ENCODE data around the gene IL16.
A peak's percentile ranks its signal among the peaks of the same experiment; 100 is the strongest.
"Not testable (repeated sequence)": the region's sequence is repeated elsewhere in the genome, so short reads cannot be mapped to it uniquely, and the experiment has no call there.

IL16 gene

DNA sequence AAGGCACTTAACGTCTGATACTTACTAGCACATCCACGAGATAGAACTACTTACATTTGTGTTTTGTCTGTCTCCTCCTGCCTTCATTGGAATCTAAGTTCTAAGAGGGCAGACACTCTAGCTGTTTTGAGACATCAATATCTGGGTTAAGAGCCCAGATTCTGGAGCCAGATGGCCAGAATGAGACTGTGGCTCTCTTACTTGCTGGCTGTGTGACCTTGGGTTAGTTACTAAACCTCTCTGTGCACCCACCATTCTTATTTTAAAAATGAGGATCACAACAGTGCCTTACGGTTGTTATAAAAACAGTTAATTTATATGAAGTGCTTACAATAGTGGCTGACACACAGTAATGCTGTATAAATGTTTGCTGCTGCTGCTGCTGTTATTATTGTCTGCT lies 119.6 kb downstream of the IL16 start:
- Mint-ChIP-seq H3K9me3 (no peaks in the 10 kb centered on the region), H3K4me3 (no peak overlapping the region), H3K27ac (peak overlapping the region; percentile 74), H3K36me3 (ENCODE audit: low read depth) (peaks cover 86% of the 10 kb centered on the region), H3K27me3 (no peaks in the 10 kb centered on the region), H3K4me1 (ENCODE audit: low read depth) (peaks cover 53% of the 10 kb centered on the region)
- DNase-seq, result no peak

DNA sequence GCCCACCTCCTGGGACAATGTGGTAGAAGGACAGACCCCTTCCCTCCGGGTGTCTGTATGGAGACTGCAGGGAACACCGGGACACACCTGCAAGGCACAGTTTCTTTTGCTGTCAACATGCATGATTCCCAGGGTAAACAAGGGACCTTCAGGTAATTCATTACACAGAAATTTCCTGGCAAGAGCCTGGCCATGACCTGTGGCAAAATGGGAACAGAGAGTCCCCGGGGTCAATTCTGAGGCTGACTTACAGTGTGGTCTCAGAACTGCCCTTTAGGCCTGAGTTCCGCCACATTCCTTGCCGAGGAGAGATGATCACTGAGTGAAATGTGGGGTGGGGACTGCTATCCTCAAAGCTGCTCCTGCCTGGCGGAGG lies 121.0 kb downstream of the IL16 start:
- no peak overlapping the region for H3K4me3 Mint-ChIP-seq
- H3K9me3 Mint-ChIP-seq, result no peaks in the 10 kb centered on the region
- H3K27ac Mint-ChIP-seq, result peak overlapping the region; percentile 42
- H3K36me3 Mint-ChIP-seq (ENCODE audit: low read depth), result peaks cover 80% of the 10 kb centered on the region
- H3K27me3 Mint-ChIP-seq, result no peaks in the 10 kb centered on the region
- H3K4me1 Mint-ChIP-seq (ENCODE audit: low read depth), result peaks cover 48% of the 10 kb centered on the region
- no peak for DNase-seq

DNA sequence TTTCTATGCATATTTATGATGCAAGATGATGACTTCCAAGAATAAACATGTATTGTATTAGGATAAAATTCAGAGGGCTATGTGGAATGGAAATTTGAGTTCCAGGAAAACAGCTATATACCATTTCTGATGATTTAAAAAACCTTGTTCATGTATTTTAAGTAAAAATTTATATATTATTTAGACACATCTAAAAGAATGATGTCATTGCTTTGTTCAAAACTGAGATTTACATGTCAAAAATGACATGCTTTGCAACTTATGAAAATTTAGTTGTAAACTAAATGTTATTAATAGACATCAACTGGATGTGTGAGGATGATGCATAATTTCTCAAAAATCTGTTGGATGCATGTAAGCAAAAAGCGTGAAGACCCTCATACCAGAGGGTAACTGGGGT lies 125.0 kb downstream of the IL16 start:
- H3K36me3 Mint-ChIP-seq (ENCODE audit: low read depth), result peaks cover 55% of the 10 kb centered on the region
- H3K27me3 Mint-ChIP-seq, result no peaks in the 10 kb centered on the region
- no peaks in the 10 kb centered on the region for H3K9me3 Mint-ChIP-seq
- no peak overlapping the region for H3K27ac Mint-ChIP-seq
- H3K4me3 Mint-ChIP-seq, result no peak overlapping the region
- H3K4me1 Mint-ChIP-seq (ENCODE audit: low read depth), result peaks cover 34% of the 10 kb centered on the region
- no peak for DNase-seq

DNA sequence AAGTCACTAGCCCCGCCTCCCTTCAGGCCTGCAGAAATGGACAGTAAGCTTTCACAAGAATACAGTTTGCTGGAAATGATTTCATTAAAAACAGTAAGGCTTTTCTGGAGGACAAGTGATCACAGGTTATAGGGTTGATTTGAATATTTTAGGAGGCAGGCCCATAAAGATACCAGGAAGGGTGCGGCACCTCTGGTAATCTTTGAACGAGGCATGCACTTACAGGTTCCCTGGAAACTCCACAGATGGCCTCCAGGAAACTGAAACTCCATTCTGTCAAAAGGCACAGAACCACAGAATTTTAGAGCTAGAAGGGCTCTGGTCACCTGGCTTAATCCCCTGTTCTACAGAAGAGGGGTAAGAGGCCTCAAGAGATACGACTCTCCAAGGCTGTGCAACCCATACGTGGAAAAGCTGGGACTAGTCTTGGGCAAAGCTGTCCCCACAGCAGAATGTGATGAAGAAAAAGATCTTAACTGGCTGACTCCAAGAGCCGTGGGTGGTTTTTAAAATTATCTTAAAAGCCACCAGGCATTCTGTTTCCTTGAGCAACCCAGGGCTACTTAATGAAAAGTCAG lies 126.1 kb downstream of the IL16 start:
- peaks cover 44% of the 10 kb centered on the region for H3K36me3 Mint-ChIP-seq (ENCODE audit: low read depth)
- H3K9me3 Mint-ChIP-seq, result no peaks in the 10 kb centered on the region
- H3K4me1 Mint-ChIP-seq (ENCODE audit: low read depth), result peaks cover 37% of the 10 kb centered on the region
- no peak overlapping the region for H3K27ac Mint-ChIP-seq
- H3K4me3 Mint-ChIP-seq, result peak overlapping the region; percentile 52
- no peaks in the 10 kb centered on the region for H3K27me3 Mint-ChIP-seq
- DNase-seq, result no peak

DNA sequence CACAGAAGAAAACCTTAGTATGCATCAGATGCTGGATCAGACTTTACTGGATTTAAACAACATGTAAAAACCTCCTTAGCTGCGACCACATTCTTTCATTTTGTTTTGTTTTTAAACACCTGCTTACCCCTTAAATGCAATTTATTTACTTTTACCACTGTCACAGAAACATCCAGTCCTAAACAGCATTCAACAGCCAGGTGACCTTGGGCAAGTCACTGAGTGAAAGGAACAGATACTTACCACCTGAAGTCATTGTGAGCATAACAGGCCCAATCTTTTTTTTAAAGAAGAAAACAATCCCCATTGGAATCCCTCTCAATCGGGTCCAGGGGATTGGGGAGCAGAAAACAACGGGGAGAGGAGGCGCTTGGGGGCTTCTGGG lies 126.9 kb downstream of the IL16 start:
- Mint-ChIP-seq H3K27ac (peak overlapping the region; percentile 89), H3K4me1 (ENCODE audit: low read depth) (peaks cover 37% of the 10 kb centered on the region), H3K36me3 (ENCODE audit: low read depth) (peaks cover 36% of the 10 kb centered on the region), H3K27me3 (no peaks in the 10 kb centered on the region), H3K4me3 (peak overlapping the region; percentile 98), H3K9me3 (no peaks in the 10 kb centered on the region)
- DNase-seq, result no peak

DNA sequence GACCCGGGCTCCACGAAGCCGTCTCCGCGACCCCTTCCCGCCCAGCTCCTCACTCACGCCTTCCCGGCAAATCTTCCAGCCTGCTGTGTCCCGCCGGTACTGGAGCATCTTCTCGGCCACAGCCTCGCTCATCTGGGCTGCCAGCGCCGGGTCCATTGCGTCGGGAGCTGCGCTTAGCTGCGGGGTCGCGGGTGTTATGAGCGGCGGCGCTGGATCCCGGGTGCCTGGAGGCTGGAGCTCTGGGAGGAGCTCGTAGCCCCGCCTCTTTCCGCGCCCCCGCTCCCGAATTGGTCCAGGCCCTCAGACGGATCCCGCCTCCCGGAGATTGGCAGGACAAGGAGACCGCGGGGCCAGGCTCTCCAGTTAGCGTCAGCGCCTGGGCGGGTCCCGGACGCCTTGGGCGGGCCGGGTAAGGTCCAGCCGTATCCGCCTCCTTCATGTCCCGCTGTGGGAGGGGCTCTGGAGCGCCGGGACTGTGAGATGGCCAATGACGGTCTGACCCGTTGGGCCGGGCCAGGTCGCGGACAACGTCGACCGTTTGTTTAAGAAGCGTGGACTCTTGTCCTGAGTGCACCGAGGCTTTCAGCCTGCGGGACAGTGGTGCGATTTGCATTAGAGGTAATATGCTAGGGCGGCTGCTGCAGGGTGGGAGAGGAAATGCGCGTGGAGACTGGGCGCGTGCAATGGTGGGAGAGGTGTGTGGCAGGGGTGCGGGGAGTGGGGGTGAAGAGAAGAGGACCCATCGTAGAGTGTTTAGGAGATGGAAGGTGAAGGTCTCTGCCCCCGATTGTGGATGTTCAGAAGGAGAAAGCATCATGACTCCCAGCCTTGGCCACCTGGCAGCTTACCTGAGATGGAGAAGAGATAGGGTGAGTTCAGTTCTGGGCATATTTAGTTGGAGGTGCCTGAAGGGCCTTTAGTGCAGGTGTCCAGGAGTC lies 127.5 kb downstream of the IL16 start, which contains the start of gene STARD5:
Gene STARD5 (minus strand): TSS at position 198 of the 938 bp plus-strand sequence. CDS start 42 bp downstream, at position 156.
- Mint-ChIP-seq H3K4me3 (peak within 1 kb of the TSS; percentile 98), H3K4me1 (ENCODE audit: low read depth) (peaks cover 37% of the 10 kb centered on the region), H3K36me3 (ENCODE audit: low read depth) (peaks cover 29% of the 10 kb centered on the region), H3K27me3 (no peaks in the 10 kb centered on the region), H3K27ac (peak within 1 kb of the TSS; percentile 95), H3K9me3 (no peaks in the 10 kb centered on the region)
- peak; percentile 97 for DNase-seq

DNA sequence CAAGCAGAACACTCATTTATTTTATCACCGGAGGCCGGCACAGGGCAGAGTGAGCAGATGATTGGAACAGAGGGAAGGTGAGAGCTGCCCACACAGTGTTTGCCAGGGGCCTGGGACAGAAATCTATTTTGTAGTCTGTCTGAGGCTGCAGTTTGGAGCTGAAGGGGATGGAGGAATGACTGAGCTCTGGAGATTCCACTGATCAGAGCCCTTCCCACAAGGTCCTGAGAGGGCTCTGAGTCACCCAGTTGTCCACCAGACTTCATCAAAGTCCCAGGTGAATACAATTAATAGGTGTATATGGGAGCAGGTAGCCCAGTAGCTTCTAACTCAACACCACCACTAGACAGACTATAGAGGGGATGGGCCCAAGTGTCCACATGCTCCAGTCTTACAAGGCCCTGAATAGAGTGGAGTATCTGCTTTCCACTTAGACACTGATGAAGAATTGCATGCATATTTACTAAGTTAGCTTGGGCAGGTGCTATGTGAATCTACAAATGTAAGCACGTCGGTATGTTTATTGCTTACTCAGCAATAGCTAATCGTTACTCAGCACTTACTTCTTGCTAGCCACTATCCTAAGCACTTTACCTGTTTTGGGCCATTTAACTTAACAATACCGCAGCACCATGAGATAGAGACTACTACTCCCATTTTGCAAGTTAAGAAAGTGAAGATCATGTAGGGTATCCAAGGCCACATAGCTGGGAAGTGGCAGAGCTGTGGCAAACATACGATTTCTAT lies 130.0 kb downstream of the IL16 start:
- DNase-seq, result no peak
- Mint-ChIP-seq H3K9me3 (no peaks in the 10 kb centered on the region), H3K4me3 (no peak overlapping the region), H3K27me3 (no peaks in the 10 kb centered on the region), H3K36me3 (ENCODE audit: low read depth) (peaks cover 13% of the 10 kb centered on the region), H3K27ac (no peak overlapping the region), H3K4me1 (ENCODE audit: low read depth) (peaks cover 44% of the 10 kb centered on the region)

DNA sequence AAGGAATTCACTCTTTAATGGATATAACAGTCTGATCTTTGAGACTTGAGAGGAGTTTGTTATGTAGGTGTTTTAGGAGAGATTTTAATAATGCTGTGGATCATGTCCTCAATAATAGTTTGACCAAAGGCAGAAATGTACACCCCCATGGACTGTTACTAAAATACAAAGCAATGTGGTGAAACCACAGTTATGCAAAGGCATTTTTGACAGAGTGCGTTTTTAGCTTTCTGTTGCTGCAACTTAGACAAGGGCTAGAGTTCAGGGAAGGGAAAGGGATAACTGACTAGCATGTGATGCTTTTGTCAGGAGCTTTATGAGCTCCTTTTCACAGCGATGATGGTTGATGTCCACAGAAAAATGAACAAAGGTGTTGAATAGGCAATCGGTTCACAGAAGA lies 130.8 kb downstream of the IL16 start:
- H3K27me3 Mint-ChIP-seq, result no peaks in the 10 kb centered on the region
- peaks cover 5% of the 10 kb centered on the region for H3K36me3 Mint-ChIP-seq (ENCODE audit: low read depth)
- H3K4me1 Mint-ChIP-seq (ENCODE audit: low read depth), result peaks cover 39% of the 10 kb centered on the region
- H3K27ac Mint-ChIP-seq, result no peak overlapping the region
- H3K9me3 Mint-ChIP-seq, result no peaks in the 10 kb centered on the region
- no peak overlapping the region for H3K4me3 Mint-ChIP-seq
- DNase-seq, result no peak

DNA sequence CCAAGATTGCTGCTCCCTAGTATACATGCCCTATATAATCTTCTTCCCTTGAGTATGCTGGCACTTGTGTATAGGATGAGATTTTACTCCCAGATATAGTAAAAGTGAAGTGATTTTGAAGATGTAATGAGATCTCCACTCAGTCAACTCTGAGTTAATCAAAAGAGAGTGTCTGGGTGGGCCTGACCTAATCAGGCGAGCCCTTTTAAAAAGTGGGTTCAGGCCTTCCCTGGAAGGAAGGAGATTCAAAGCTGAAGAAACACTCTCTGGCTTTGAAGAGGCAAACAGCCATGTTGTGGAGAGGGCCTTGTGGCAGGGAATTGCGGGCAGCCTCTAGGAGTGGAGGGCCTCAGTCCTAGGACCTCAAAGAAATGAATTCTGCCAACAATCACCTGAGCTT lies 132.8 kb downstream of the IL16 start:
- no peaks in the 10 kb centered on the region for H3K9me3 Mint-ChIP-seq
- H3K36me3 Mint-ChIP-seq (ENCODE audit: low read depth), result peaks cover 1% of the 10 kb centered on the region
- peaks cover 31% of the 10 kb centered on the region for H3K4me1 Mint-ChIP-seq (ENCODE audit: low read depth)
- H3K27me3 Mint-ChIP-seq, result no peaks in the 10 kb centered on the region
- no peak overlapping the region for H3K4me3 Mint-ChIP-seq
- no peak overlapping the region for H3K27ac Mint-ChIP-seq
- DNase-seq, result no peak

DNA sequence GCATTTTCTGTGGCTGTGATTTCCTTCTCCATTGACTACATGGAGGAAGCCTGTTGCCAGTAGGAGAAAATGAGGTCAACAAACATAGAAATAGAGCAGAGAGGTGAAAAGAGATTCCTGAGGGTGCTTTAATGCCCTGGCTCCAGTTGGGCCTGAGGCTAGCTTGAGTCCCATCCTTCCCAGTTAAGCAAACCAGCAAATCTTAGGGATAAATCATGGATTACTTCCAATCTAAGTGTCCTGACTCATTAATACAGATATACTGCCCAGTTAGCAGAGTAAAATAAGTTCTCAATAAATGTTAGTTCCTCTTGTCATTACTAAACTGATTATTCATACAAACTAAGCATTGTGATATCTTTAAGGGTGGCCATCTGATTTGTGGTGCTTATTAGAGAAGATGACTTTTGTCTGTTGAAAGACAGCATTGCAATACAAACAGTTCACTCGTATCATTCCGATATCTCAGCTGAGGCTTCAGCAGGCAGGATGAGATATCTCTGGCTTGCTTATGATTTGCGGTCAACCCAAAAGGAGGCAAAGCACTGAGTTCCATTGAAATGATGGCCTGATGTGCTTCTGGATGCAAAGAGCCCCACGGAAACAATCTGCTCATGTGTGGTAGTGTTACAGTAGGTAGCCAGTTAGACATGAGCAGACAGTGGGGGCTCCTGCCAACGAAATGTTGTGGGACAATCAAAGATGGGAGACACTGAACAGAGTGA lies 133.8 kb downstream of the IL16 start:
- Mint-ChIP-seq H3K27ac (no peak overlapping the region), H3K4me1 (ENCODE audit: low read depth) (peaks cover 24% of the 10 kb centered on the region), H3K4me3 (peak overlapping the region; percentile 30), H3K27me3 (no peaks in the 10 kb centered on the region), H3K36me3 (ENCODE audit: low read depth) (no peaks in the 10 kb centered on the region), H3K9me3 (no peaks in the 10 kb centered on the region)
- no peak for DNase-seq

DNA sequence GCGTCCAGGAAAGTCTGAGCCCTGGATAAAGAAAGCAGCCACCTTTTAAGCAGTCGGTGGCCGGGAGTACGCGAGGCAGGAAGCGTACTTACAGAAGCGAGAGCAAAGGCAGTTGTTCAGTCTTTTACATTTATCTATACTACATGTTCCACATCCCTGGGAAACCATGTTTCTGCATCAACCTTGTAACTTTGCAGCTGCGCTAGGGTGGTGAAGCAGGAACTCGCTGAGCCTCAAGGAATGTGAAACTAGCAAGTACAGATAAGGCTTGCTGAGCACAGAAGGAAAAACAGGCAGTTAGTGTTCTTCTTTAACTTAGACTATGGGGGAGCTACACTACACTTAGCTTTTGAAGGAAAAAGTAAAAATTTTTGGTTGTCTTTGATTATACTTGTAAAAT lies 134.5 kb downstream of the IL16 start:
- Mint-ChIP-seq H3K4me3 (peak overlapping the region; percentile 30), H3K4me1 (ENCODE audit: low read depth) (peaks cover 24% of the 10 kb centered on the region)
- not testable (repeated sequence) for H3K27ac Mint-ChIP-seq; DNase-seq; H3K9me3 Mint-ChIP-seq; H3K27me3 Mint-ChIP-seq; H3K36me3 Mint-ChIP-seq (ENCODE audit: low read depth)

DNA sequence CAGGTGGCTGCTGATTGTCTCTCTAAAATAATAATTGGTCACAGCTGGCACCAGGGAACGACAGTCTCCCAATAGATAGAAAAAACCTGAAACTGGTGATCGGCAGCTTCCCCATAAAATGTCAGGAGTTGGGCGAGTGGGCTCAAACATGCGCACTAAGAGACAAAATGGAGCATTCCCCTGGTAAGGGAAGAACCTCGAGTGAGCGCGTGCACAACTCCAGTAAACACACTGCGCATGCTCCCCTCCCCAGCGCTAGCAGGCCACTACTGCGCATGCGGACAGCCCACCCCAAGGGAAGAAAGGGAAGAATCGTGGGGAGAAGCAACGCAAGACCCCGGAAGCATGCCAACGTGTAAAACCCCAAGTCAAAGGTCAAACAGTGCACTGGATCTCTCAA lies 134.9 kb downstream of the IL16 start:
- Mint-ChIP-seq H3K4me3 (no peak overlapping the region), H3K27ac (no peak overlapping the region), H3K36me3 (ENCODE audit: low read depth) (no peaks in the 10 kb centered on the region)

DNA sequence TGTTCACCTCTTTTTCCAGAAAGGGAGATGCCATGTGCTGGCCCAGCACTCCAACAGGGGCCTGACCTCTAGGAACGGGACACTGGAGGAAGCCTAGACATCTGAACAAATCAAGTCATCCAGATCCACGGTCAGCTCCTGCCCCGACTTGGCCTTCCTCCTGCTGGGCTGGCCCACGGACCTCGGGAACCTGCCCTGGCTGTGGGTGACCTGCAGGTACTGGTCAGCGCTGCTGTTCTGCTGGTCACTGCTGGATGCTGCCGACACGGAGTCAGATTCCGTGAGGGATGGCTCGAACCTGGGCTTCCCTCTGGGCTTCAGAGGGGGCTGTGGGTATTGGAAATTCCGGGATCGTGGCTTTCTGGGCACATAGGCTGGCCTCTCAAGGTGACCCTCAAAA lies 135.6 kb downstream of the IL16 start:
- Mint-ChIP-seq H3K36me3 (ENCODE audit: low read depth) (no peaks in the 10 kb centered on the region), H3K4me3 (no peak overlapping the region), H3K27ac (no peak overlapping the region), H3K4me1 (ENCODE audit: low read depth) (peaks cover 24% of the 10 kb centered on the region), H3K27me3 (no peaks in the 10 kb centered on the region), H3K9me3 (no peaks in the 10 kb centered on the region)
- DNase-seq, result no peak

More for the DNA sequence above, 134.9 kb downstream of the IL16 start:
- no peaks in the 10 kb centered on the region for H3K27me3 Mint-ChIP-seq
- DNase-seq, result no peak
- H3K4me1 Mint-ChIP-seq (ENCODE audit: low read depth), result peaks cover 23% of the 10 kb centered on the region
- no peaks in the 10 kb centered on the region for H3K9me3 Mint-ChIP-seq

DNA sequence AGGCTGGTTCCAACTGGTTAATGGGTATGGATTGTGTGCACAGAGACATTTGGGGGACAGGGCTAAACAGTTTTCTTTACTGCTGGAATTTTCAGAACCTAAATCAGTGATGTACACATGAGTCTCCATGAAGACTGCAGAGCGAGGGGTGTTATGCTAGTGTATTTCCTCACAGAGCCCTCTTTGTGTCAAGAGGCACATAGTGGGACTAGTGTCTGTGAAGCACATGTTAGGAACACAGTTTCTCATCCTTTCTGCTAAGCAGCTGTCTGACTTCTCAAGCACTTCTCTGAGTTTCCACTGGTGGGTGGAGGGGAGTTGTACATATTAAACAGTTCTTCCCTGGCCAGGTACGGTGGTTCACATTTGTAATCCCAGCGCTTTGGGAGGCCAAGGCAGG lies 136.7 kb downstream of the IL16 start:
- Mint-ChIP-seq H3K27me3 (no peaks in the 10 kb centered on the region), H3K4me3 (no peak overlapping the region), H3K36me3 (ENCODE audit: low read depth) (no peaks in the 10 kb centered on the region), H3K9me3 (no peaks in the 10 kb centered on the region), H3K27ac (no peak overlapping the region), H3K4me1 (ENCODE audit: low read depth) (peaks cover 20% of the 10 kb centered on the region)
- no peak for DNase-seq

Measured in activated T-cell treated with anti-CD3 and anti-CD28 coated beads, Interleukin-2, amount 50 U/mL, for 24 hours (primary cell).